Panc1 (cell line): ENCODE data around the gene DEGS2. TPM values are rescaled to one million over a fixed set of nuclear protein-coding genes. Genes with fewer than 3 reads are reported as not detected.

ENCODE experiments used
- ATAC-seq: fragments of 200-7000 bp; cut with Tn5 transposase; 2 replicates; pipeline ENCODE4 v1.9.1; 2020; ENCODE audit warnings: mild to moderate bottlenecking, moderate library complexity
- BruUV-seq: library from RNA; stranded (reverse); fragments of 400-500 nt; replicated peaks from 2 replicates; lab custom pipeline; 2021; lab: Mats Ljungman, UMichigan
- CTCF ChIA-PET: fragments of 300-600 bp; sonication (Branson Sonifier 250); formaldehyde crosslinking; loops from one replicate; lab custom pipeline; 2022; ENCODE audit warnings: antibody characterized with exemption; lab: Charles Lee
- POLR2A ChIA-PET: fragments of 300-600 bp; sonication (Branson Sonifier 250); formaldehyde crosslinking; loops from one replicate; lab custom pipeline; 2022; ENCODE audit warnings: antibody characterized with exemption; lab: Charles Lee
- DNase-seq: peaks from one replicate; pipeline ENCODE4 v3.0.0-alpha.2; 2010; ENCODE audit warnings: low read depth, low spot score
- H3K27ac ChIP-seq: 2 replicates; pipeline ENCODE4 v1.5.1; 2011; ENCODE audit warnings: mild to moderate bottlenecking, low read length, inconsistent platforms
- H3K27me3 ChIP-seq: fragments of 200-500 bp; sonication (Bioruptor generic); 2 replicates; pipeline ENCODE4 v1.6.0; 2014; ENCODE audit warnings: low read length, inconsistent platforms; ENCODE audit not compliant: control insufficient read depth, insufficient read depth
- H3K36me3 ChIP-seq: fragments of 200-500 bp; sonication (Bioruptor generic); 2 replicates; pipeline ENCODE4 v1.5.1; 2014; ENCODE audit warnings: inconsistent platforms, mild to moderate bottlenecking, low read length, moderate library complexity; ENCODE audit not compliant: control insufficient read depth, insufficient read depth
- H3K4me1 ChIP-seq: 2 replicates; pipeline ENCODE4 v1.5.1; 2011; ENCODE audit warnings: inconsistent platforms, mild to moderate bottlenecking, low read length, moderate library complexity; ENCODE audit not compliant: control insufficient read depth, insufficient read depth
- H3K4me3 ChIP-seq, 2 experiments: 2 replicates each; pipeline ENCODE4 v1.5.1; 2011 to 2012; ENCODE audit warnings: low read depth in 2 of 2, low read length in 2 of 2, mild to moderate bottlenecking in 2 of 2, inconsistent platforms in 1 of 2, moderate library complexity in 1 of 2
- H3K9me3 ChIP-seq: fragments of 200-500 bp; sonication (Bioruptor generic); 2 replicates; pipeline ENCODE4 v1.5.1; 2014; ENCODE audit warnings: low read depth, mild to moderate bottlenecking, inconsistent platforms, low read length, moderate library complexity; ENCODE audit not compliant: control insufficient read depth, insufficient read depth
- CTCF ChIP-seq: fragments of 450-650 bp; IDR thresholded peaks from 2 replicates; pipeline ENCODE4 v1.5.1; 2017; ENCODE audit warnings: mild to moderate bottlenecking
- POLR2AphosphoS5 ChIP-seq: IDR thresholded peaks from 2 replicates; pipeline ENCODE4 v1.6.1; 2012; ENCODE audit warnings: mild to moderate bottlenecking, low read depth, low read length, moderate library complexity
- SIN3A ChIP-seq: IDR thresholded peaks from 2 replicates; pipeline ENCODE4 v1.6.1; 2012; ENCODE audit warnings: low read depth, mild to moderate bottlenecking, low read length, moderate library complexity, borderline replicate concordance; ENCODE audit not compliant: insufficient read depth
- TCF7L2 ChIP-seq: IDR thresholded peaks from 2 replicates; pipeline ENCODE4 v1.6.1; 2011; ENCODE audit warnings: mild to moderate bottlenecking, low read depth, low read length, inconsistent platforms
- in situ Hi-C: cut with HindIII; loops from 2 replicates; pipeline ENCODE4 v1.10.0; 2016; ENCODE audit warnings: low sequenced_read_pairs, low pct_unique_long_range_greater_than_20kb
- intact Hi-C: fragments of 100-400 bp; cut with micrococcal nuclease; formaldehyde crosslinking; loops from one replicate; pipeline ENCODE4 v1.10.0; 2022; ENCODE audit not compliant: unreplicated experiment
- microRNA-seq: library from miRNA; unstranded; fragments of <30 nt; microRNA quantifications from one replicate; pipeline ENCODE4 v1.1.0, GENCODE V29; 2020; ENCODE audit not compliant: unreplicated experiment
- total RNA-seq: library from RNA; stranded (reverse); gene quantifications from one replicate; pipeline ENCODE4 v1.2.1, GENCODE V29; 2021; ENCODE audit not compliant: unreplicated experiment
- TF ChIP-seq, protein P1 (sequence below), 2 experiments: IDR thresholded peaks; 2 replicates each; pipeline ENCODE4 v1.6.1; 2011 to 2012; ENCODE audit warnings: low read depth in 2 of 2, control low read depth in 1 of 2, low read length in 1 of 2, mild to moderate bottlenecking in 1 of 2, moderate library complexity in 1 of 2; ENCODE audit not compliant: insufficient read depth in 1 of 2

Gene DEGS2
- total RNA-seq, 1 experiment from 2014 or later: 4.9 TPM

- Histone ChIP-seq H3K27ac (no peak overlapping the region), H3K36me3 (no peaks in the 10 kb centered on the region), H3K27me3 (no peaks in the 10 kb centered on the region), H3K9me3 (no peaks in the 10 kb centered on the region), H3K4me1 (no peaks in the 10 kb centered on the region), H3K4me3 (no peak overlapping the region)
- ChIA-PET POLR2A (no interaction called here), CTCF (no interaction called here)
- DNase-seq (no peak), ATAC-seq (no peak)
- TF ChIP-seq SIN3A (no peak), POLR2AphosphoS5 (no peak), TCF7L2 (no peak), CTCF (no peak)
- TF ChIP-seq, protein P1, sequence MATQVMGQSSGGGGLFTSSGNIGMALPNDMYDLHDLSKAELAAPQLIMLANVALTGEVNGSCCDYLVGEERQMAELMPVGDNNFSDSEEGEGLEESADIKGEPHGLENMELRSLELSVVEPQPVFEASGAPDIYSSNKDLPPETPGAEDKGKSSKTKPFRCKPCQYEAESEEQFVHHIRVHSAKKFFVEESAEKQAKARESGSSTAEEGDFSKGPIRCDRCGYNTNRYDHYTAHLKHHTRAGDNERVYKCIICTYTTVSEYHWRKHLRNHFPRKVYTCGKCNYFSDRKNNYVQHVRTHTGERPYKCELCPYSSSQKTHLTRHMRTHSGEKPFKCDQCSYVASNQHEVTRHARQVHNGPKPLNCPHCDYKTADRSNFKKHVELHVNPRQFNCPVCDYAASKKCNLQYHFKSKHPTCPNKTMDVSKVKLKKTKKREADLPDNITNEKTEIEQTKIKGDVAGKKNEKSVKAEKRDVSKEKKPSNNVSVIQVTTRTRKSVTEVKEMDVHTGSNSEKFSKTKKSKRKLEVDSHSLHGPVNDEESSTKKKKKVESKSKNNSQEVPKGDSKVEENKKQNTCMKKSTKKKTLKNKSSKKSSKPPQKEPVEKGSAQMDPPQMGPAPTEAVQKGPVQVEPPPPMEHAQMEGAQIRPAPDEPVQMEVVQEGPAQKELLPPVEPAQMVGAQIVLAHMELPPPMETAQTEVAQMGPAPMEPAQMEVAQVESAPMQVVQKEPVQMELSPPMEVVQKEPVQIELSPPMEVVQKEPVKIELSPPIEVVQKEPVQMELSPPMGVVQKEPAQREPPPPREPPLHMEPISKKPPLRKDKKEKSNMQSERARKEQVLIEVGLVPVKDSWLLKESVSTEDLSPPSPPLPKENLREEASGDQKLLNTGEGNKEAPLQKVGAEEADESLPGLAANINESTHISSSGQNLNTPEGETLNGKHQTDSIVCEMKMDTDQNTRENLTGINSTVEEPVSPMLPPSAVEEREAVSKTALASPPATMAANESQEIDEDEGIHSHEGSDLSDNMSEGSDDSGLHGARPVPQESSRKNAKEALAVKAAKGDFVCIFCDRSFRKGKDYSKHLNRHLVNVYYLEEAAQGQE (IDR thresholded peaks at IDR 0.05; ENCODE audit: insufficient read depth in 1 of 2, low read depth in 2 of 2, low read length in 1 of 2): no peak
- in situ Hi-C loops (no loop called here), intact Hi-C loops (no loop called here)
- BruUV-seq: no TSS peak
Observed at GRCh38 chr14:100096656-100097055, 62.8 kb downstream of the DEGS2 start.

Small RNA genes within 50 kb of the gene (microRNA-seq; reads per million reads assigned to microRNA genes)
- 14.9 reads per million, percentile 34 among the genes with 10 or more reads in this experiment for gene MIR151B
- gene MIR342: 995 reads per million, percentile 81 among the genes with 10 or more reads in this experiment

Other genes starting within 250 kb of the DEGS2 start
- 38.3 TPM for gene EVL, start 94.2 kb downstream of the DEGS2 start, total RNA-seq
- gene YY1, start 79.5 kb upstream of the DEGS2 start, total RNA-seq: 71.3 TPM
- gene SLC25A29, start 146.8 kb upstream of the DEGS2 start, total RNA-seq: 33.6 TPM
- not detected for gene SLC25A47, start 163.7 kb upstream of the DEGS2 start, total RNA-seq
- gene WDR25, start 216.8 kb upstream of the DEGS2 start, total RNA-seq: 4.1 TPM